GM23338 (cell line): ENCODE results near the gene GGT7. TPM values are rescaled to one million over a fixed set of nuclear protein-coding genes. Genes with fewer than 3 reads are reported as not detected.

Experiments used
- ATAC-seq: fragments of 200-7000 bp; cut with Tn5 transposase; 3 replicates; pipeline ENCODE4 v1.9.1; 2020
- DNase-seq: peaks from one replicate; pipeline ENCODE4 v3.0.0-alpha.2; 2015; ENCODE audit warnings: low spot score
- H2AFZ ChIP-seq: fragments of 200-600 bp; sonication (generic); 2 replicates; pipeline ENCODE4 v1.8.0; 2016; ENCODE audit warnings: antibody characterized with exemption, mild to moderate bottlenecking, moderate library complexity
- H3F3A ChIP-seq: fragments of 200-600 bp; sonication (generic); replicated peaks from 2 replicates; pipeline ENCODE4 v1.8.0; 2017; ENCODE audit warnings: antibody characterized with exemption, mixed run types, low read depth
- H3K27ac ChIP-seq: fragments of 200-600 bp; sonication (generic); 2 replicates; pipeline ENCODE4 v1.6.1; 2016; ENCODE audit warnings: low read depth
- H3K27me3 ChIP-seq: fragments of 200-600 bp; sonication (generic); 2 replicates; pipeline ENCODE4 v1.8.0; 2016; ENCODE audit warnings: mild to moderate bottlenecking, mixed run types, moderate library complexity; ENCODE audit not compliant: insufficient read depth
- H3K36me3 ChIP-seq: fragments of 200-600 bp; sonication (generic); 2 replicates; pipeline ENCODE4 v1.8.0; 2016; ENCODE audit warnings: mild to moderate bottlenecking; ENCODE audit not compliant: insufficient read depth
- H3K4me1 ChIP-seq: fragments of 200-600 bp; sonication (generic); 2 replicates; pipeline ENCODE4 v1.8.0; 2016; ENCODE audit warnings: mild to moderate bottlenecking, moderate library complexity; ENCODE audit not compliant: insufficient read depth
- H3K4me2 ChIP-seq: fragments of 200-600 bp; sonication (generic); 2 replicates; pipeline ENCODE4 v1.7.1; 2017; ENCODE audit warnings: mixed run types
- H3K4me3 ChIP-seq: fragments of 200-600 bp; sonication (generic); 2 replicates; pipeline ENCODE4 v1.6.1; 2016; ENCODE audit warnings: mixed run types
- H3K79me2 ChIP-seq: fragments of 200-600 bp; sonication (generic); replicated peaks from 2 replicates; pipeline ENCODE4 v1.8.0; 2017; ENCODE audit warnings: mild to moderate bottlenecking; ENCODE audit not compliant: insufficient read depth
- H3K9me2 ChIP-seq: fragments of 200-600 bp; sonication (generic); 2 replicates; pipeline ENCODE4 v1.8.0; 2017; ENCODE audit not compliant: insufficient read depth
- H4K20me1 ChIP-seq: fragments of 200-600 bp; sonication (generic); replicated peaks from 2 replicates; pipeline ENCODE4 v1.8.0; 2017; ENCODE audit warnings: mild to moderate bottlenecking; ENCODE audit not compliant: insufficient read depth
- H3K27ac Mint-ChIP-seq: 2 replicates; pipeline ENCODE4 v1.8.0; 2020; ENCODE audit warnings: inconsistent platforms, mild to moderate bottlenecking, moderate library complexity, mixed read lengths
- H3K27me3 Mint-ChIP-seq: 3 replicates; pipeline ENCODE4 v1.8.0; 2022; ENCODE audit warnings: low read depth, mild to moderate bottlenecking, moderate library complexity, mixed read lengths, inconsistent platforms; ENCODE audit not compliant: insufficient read depth, poor library complexity
- H3K36me3 Mint-ChIP-seq: 3 replicates; pipeline ENCODE4 v1.8.0; 2021; ENCODE audit warnings: low read depth, mild to moderate bottlenecking, inconsistent platforms, moderate library complexity, mixed read lengths
- H3K4me1 Mint-ChIP-seq: 3 replicates; pipeline ENCODE4 v1.8.0; 2020; ENCODE audit warnings: mild to moderate bottlenecking, inconsistent platforms, mixed read lengths
- H3K4me3 Mint-ChIP-seq: 3 replicates; pipeline ENCODE4 v1.8.0; 2021; ENCODE audit warnings: moderate library complexity, mild to moderate bottlenecking, inconsistent platforms, mixed read lengths
- H3K9me3 Mint-ChIP-seq: 3 replicates; pipeline ENCODE4 v1.8.0; 2020; ENCODE audit warnings: moderate library complexity, mild to moderate bottlenecking, inconsistent platforms, mixed read lengths
- CREB1 ChIP-seq: fragments of 250-450 bp; sonication (Bioruptor Pico); IDR thresholded peaks from 2 replicates; pipeline ENCODE4 v1.5.0; 2020; ENCODE audit warnings: low read depth, mild to moderate bottlenecking, moderate library complexity
- CTCF ChIP-seq, 2 experiments: fragments of 200-600 bp in 1 of 2; sonication (generic) in 1 of 2; conservative IDR thresholded peaks; 2 replicates each; pipeline versions ENCODE4 v1.5.1 to v1.6.1; 2016 to 2017; ENCODE audit warnings: antibody characterized with exemption in 2 of 2, low read depth in 2 of 2, mild to moderate bottlenecking in 2 of 2, moderate library complexity in 1 of 2
- ETS1 ChIP-seq: IDR thresholded peaks from 2 replicates; pipeline ENCODE4 v1.6.1; 2016; ENCODE audit warnings: antibody characterized with exemption
- EZH2 ChIP-seq: fragments of 200-600 bp; sonication (generic); IDR thresholded peaks from one replicate; pipeline ENCODE4 v1.8.0; 2017; ENCODE audit warnings: antibody characterized with exemption, mild to moderate bottlenecking, low read depth; ENCODE audit not compliant: unreplicated experiment
- EZH2phosphoT487 ChIP-seq: fragments of 200-600 bp; sonication (generic); IDR thresholded peaks from one replicate; pipeline ENCODE4 v1.8.1; 2018; ENCODE audit warnings: antibody characterized with exemption; ENCODE audit not compliant: unreplicated experiment
- JUNB ChIP-seq: IDR thresholded peaks from one replicate; pipeline ENCODE4 v1.6.1; 2016; ENCODE audit warnings: antibody characterized with exemption; ENCODE audit not compliant: unreplicated experiment
- NANOG ChIP-seq: IDR thresholded peaks from 2 replicates; pipeline ENCODE4 v1.6.1; 2016; ENCODE audit warnings: antibody characterized with exemption, borderline replicate concordance
- POLR2AphosphoS5 ChIP-seq: IDR thresholded peaks from 2 replicates; pipeline ENCODE4 v1.6.1; 2016; ENCODE audit warnings: antibody characterized with exemption, low read depth
- REST ChIP-seq: IDR thresholded peaks from one replicate; pipeline ENCODE4 v1.6.1; 2018; ENCODE audit warnings: antibody characterized with exemption; ENCODE audit not compliant: unreplicated experiment
- STAT1 ChIP-seq: IDR thresholded peaks from one replicate; pipeline ENCODE4 v1.6.1; 2016; ENCODE audit warnings: antibody characterized with exemption; ENCODE audit not compliant: unreplicated experiment
- ZNF114 ChIP-seq: fragments of 250-450 bp; sonication (Bioruptor Pico); IDR thresholded peaks from 2 replicates; pipeline ENCODE4 v1.5.0; 2020; ENCODE audit warnings: mild to moderate bottlenecking, moderate library complexity
- ZNF331 ChIP-seq: fragments of 250-450 bp; sonication (Bioruptor Pico); IDR thresholded peaks from 2 replicates; pipeline ENCODE4 v1.5.0; 2020; ENCODE audit warnings: low read depth, mild to moderate bottlenecking, moderate library complexity
- polyA plus RNA-seq: library from polyadenylated mRNA; unstranded; fragments of >200 nt; fragmentation: Nextera tagmentation; extraction: Ambion mirVana; gene quantifications from 2 replicates; pipeline ENCODE4 v1.2.1, GENCODE V29; 2016
- total RNA-seq: library from RNA; depleted of rRNA; stranded (reverse); fragments of >200 nt; shearing (Covaris generic); gene quantifications from 2 replicates; pipeline ENCODE4 v1.2.3, GENCODE V29; 2014
- TF ChIP-seq, protein P1 (sequence below): fragments of 250-450 bp; sonication (Bioruptor Pico); IDR thresholded peaks from 2 replicates; pipeline ENCODE4 v1.5.0; 2020; ENCODE audit warnings: mild to moderate bottlenecking, moderate library complexity

GGT7 gene
- total and polyA plus RNA-seq, 2 experiments from 2014 or later, result 23.6 to 24.6 TPM

DNA sequence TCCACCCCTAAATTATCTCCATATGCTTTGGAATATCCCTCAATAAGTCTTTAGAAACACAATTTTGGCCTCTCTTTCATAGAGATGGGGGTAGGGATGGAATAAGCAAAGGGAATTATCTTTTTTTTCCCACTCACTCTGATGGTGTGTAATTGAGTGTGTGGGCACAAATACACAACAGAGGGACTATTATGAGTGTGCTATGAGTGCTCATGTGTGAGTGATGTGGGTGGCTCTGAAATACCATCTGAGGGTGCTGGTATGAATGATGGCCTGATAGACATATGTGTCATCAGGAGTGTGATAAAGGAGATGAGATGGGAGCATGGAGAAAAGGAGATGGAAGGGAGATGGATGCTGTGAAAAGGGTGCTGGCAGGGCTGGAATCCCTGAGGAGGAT lies 47.4 kb upstream of the GGT7 start:
- DNase-seq (no peak), ATAC-seq (no peak)
- H3K4me3 ChIP-seq, result no peak overlapping the region
- no peak overlapping the region for H3K4me2 ChIP-seq
- 0 out of 2 replicates have a peak, but pooled peaks cover 3% of the 10 kb centered on the region for H4K20me1 ChIP-seq
- H3F3A ChIP-seq, result no peaks in the 10 kb centered on the region
- Mint-ChIP-seq H3K27me3 (peaks cover 3% of the 10 kb centered on the region), H3K9me3 (no peaks in the 10 kb centered on the region), H3K36me3 (peaks cover 19% of the 10 kb centered on the region), H3K27ac (no peak overlapping the region), H3K4me1 (no peaks in the 10 kb centered on the region), H3K4me3 (no peak overlapping the region)
- H3K79me2 ChIP-seq, result no peaks in the 10 kb centered on the region
- no peak overlapping the region for H2AFZ ChIP-seq
- H3K27me3 ChIP-seq, result no peaks in the 10 kb centered on the region
- no peaks in the 10 kb centered on the region for H3K4me1 ChIP-seq
- H3K9me2 ChIP-seq, result peaks cover 8% of the 10 kb centered on the region; the same call in 1 of the 2 replicates
- TF ChIP-seq REST, result no peak
- no peak for TF ChIP-seq ZNF331 (CRISPR knock-in tag)
- TF ChIP-seq ETS1, result no peak
- TF ChIP-seq JUNB, result no peak
- no peak for TF ChIP-seq CREB1
- TF ChIP-seq, protein P1, sequence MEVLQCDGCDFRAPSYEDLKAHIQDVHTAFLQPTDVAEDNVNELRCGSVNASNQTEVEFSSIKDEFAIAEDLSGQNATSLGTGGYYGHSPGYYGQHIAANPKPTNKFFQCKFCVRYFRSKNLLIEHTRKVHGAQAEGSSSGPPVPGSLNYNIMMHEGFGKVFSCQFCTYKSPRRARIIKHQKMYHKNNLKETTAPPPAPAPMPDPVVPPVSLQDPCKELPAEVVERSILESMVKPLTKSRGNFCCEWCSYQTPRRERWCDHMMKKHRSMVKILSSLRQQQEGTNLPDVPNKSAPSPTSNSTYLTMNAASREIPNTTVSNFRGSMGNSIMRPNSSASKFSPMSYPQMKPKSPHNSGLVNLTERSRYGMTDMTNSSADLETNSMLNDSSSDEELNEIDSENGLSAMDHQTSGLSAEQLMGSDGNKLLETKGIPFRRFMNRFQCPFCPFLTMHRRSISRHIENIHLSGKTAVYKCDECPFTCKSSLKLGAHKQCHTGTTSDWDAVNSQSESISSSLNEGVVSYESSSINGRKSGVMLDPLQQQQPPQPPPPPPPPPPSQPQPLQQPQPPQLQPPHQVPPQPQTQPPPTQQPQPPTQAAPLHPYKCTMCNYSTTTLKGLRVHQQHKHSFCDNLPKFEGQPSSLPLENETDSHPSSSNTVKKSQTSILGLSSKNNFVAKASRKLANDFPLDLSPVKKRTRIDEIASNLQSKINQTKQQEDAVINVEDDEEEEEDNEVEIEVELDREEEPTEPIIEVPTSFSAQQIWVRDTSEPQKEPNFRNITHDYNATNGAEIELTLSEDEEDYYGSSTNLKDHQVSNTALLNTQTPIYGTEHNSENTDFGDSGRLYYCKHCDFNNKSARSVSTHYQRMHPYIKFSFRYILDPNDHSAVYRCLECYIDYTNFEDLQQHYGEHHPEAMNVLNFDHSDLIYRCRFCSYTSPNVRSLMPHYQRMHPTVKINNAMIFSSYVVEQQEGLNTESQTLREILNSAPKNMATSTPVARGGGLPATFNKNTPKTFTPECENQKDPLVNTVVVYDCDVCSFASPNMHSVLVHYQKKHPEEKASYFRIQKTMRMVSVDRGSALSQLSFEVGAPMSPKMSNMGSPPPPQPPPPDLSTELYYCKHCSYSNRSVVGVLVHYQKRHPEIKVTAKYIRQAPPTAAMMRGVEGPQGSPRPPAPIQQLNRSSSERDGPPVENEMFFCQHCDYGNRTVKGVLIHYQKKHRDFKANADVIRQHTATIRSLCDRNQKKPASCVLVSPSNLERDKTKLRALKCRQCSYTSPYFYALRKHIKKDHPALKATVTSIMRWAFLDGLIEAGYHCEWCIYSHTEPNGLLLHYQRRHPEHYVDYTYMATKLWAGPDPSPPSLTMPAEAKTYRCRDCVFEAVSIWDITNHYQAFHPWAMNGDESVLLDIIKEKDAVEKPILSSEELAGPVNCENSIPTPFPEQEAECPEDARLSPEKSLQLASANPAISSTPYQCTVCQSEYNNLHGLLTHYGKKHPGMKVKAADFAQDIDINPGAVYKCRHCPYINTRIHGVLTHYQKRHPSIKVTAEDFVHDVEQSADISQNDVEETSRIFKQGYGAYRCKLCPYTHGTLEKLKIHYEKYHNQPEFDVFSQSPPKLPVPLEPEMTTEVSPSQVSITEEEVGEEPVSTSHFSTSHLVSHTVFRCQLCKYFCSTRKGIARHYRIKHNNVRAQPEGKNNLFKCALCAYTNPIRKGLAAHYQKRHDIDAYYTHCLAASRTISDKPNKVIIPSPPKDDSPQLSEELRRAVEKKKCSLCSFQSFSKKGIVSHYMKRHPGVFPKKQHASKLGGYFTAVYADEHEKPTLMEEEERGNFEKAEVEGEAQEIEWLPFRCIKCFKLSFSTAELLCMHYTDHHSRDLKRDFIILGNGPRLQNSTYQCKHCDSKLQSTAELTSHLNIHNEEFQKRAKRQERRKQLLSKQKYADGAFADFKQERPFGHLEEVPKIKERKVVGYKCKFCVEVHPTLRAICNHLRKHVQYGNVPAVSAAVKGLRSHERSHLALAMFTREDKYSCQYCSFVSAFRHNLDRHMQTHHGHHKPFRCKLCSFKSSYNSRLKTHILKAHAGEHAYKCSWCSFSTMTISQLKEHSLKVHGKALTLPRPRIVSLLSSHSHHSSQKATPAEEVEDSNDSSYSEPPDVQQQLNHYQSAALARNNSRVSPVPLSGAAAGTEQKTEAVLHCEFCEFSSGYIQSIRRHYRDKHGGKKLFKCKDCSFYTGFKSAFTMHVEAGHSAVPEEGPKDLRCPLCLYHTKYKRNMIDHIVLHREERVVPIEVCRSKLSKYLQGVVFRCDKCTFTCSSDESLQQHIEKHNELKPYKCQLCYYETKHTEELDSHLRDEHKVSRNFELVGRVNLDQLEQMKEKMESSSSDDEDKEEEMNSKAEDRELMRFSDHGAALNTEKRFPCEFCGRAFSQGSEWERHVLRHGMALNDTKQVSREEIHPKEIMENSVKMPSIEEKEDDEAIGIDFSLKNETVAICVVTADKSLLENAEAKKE (CRISPR knock-in tag), result no peak
- no peak for TF ChIP-seq POLR2AphosphoS5
- no peak for TF ChIP-seq CTCF (conservative IDR thresholded peaks at IDR 0.05; ENCODE audit: low read depth in 2 of 2)
- no peak for TF ChIP-seq EZH2
- TF ChIP-seq NANOG, result no peak
- TF ChIP-seq ZNF114 (CRISPR knock-in tag), result no peak
- no peak for TF ChIP-seq EZH2phosphoT487
- TF ChIP-seq STAT1, result no peak
- peaks cover 9% of the 10 kb centered on the region for H3K36me3 ChIP-seq
- H3K27ac ChIP-seq, result no peak overlapping the region
